OCI-LY3 (cell line): ENCODE data around the gene GMPS.
A peak's percentile ranks its signal among the peaks of the same experiment; 100 is the strongest.
"Not testable (repeated sequence)": the region's sequence is repeated elsewhere in the genome, so short reads cannot be mapped to it uniquely, and the experiment has no call there.

Experiments used
- H2AFZ ChIP-seq: fragments of 200-600, 300-600 bp; shearing (Covaris generic); 2 replicates; pipeline ENCODE4 v1.6.0; 2014; ENCODE audit warnings: antibody characterized with exemption, low read depth, low read length
- H3K27ac ChIP-seq: fragments of 200-600, 300-600 bp; sonication (generic); 2 replicates; pipeline ENCODE4 v1.5.1; 2014; ENCODE audit warnings: mild to moderate bottlenecking, low read length, moderate library complexity, mixed read lengths
- H3K27me3 ChIP-seq: fragments of 200-600, 300-600 bp; sonication (generic); 2 replicates; pipeline ENCODE4 v1.6.1; 2014; ENCODE audit warnings: low read depth, low read length, mixed read lengths
- H3K36me3 ChIP-seq: fragments of 200-600, 300-600 bp; sonication (generic); replicated peaks from 2 replicates; pipeline ENCODE3; 2014; ENCODE audit warnings: low read depth, low read length, mixed read lengths
- H3K4me1 ChIP-seq: fragments of 300-600, 200-600 bp; sonication (generic); 2 replicates; pipeline ENCODE4 v1.6.1; 2014; ENCODE audit warnings: low read length, mixed read lengths
- H3K4me2 ChIP-seq: fragments of 200-600, 300-600 bp; sonication (generic); 2 replicates; pipeline ENCODE4 v1.6.1; 2014; ENCODE audit warnings: low read length, mixed read lengths
- H3K4me3 ChIP-seq: fragments of 300-600, 200-600 bp; sonication (generic); 2 replicates; pipeline ENCODE4 v1.5.1; 2014; ENCODE audit warnings: antibody characterized with exemption, mild to moderate bottlenecking, low read length, moderate library complexity
- H3K79me2 ChIP-seq: fragments of 300-600, 200-600 bp; shearing (Covaris generic); 2 replicates; pipeline ENCODE4 v1.6.1; 2014; ENCODE audit warnings: mild to moderate bottlenecking, low read length, mixed read lengths
- H3K9ac ChIP-seq: fragments of 300-600, 200-600 bp; shearing (Covaris generic); 2 replicates; pipeline ENCODE4 v1.6.0; 2014; ENCODE audit warnings: mild to moderate bottlenecking, low read length, moderate library complexity
- H3K9me3 ChIP-seq: fragments of 200-600, 300-600 bp; shearing (Covaris generic); 2 replicates; pipeline ENCODE4 v1.6.1; 2014; ENCODE audit warnings: low read length, mixed read lengths; ENCODE audit not compliant: insufficient read depth
- H4K20me1 ChIP-seq: fragments of 200-600, 300-600 bp; sonication (generic); 2 replicates; pipeline ENCODE4 v1.6.1; 2016; ENCODE audit warnings: low read length, mixed read lengths; ENCODE audit not compliant: insufficient read depth
- CTCF ChIP-seq: fragments of 200-600, 300-600 bp; sonication (generic); IDR thresholded peaks from 2 replicates; pipeline ENCODE4 v1.5.1; 2014; ENCODE audit warnings: antibody characterized with exemption, low read length, low read depth
- EZH2phosphoT487 ChIP-seq: fragments of 200-600 bp; shearing (Covaris generic); IDR thresholded peaks from 2 replicates; pipeline ENCODE4 v1.6.1; 2018; ENCODE audit warnings: antibody characterized with exemption, mixed run types, low read depth

The GMPS gene

GRCh38 chr3:155870133-155870944 lies at the start of gene GMPS:
GMPS (plus strand) TSS chr3:155870650; CDS start chr3:155870871, 221 bp downstream.
- H3K79me2 ChIP-seq, result peaks cover 49% of the 10 kb centered on the region
- H3K27me3 ChIP-seq, result no peaks in the 10 kb centered on the region
- peaks cover 18% of the 10 kb centered on the region for H3K4me1 ChIP-seq
- H3K4me3 ChIP-seq, result peak within 1 kb of the TSS; percentile 99
- H4K20me1 ChIP-seq, result peaks cover 36% of the 10 kb centered on the region
- H3K36me3 ChIP-seq, result no peaks in the 10 kb centered on the region
- H2AFZ ChIP-seq, result peak within 1 kb of the TSS; percentile 88
- H3K27ac ChIP-seq, result peak within 1 kb of the TSS; percentile 76
- TF ChIP-seq CTCF (peak; percentile 37), EZH2phosphoT487 (no peak)
- peak within 1 kb of the TSS; percentile 95 for H3K4me2 ChIP-seq
- H3K9me3 ChIP-seq, result no peaks in the 10 kb centered on the region
- peak within 1 kb of the TSS; percentile 96 for H3K9ac ChIP-seq

GRCh38 chr3:155828490-155829098 lies 41.9 kb upstream of the GMPS start:
- not testable (repeated sequence) for H3K27me3 ChIP-seq, H3K4me3 ChIP-seq, H3K4me1 ChIP-seq, H3K9me3 ChIP-seq, H3K4me2 ChIP-seq, H3K9ac ChIP-seq, H3K27ac ChIP-seq, H3K79me2 ChIP-seq, H2AFZ ChIP-seq, H4K20me1 ChIP-seq
- peaks cover 13% of the 10 kb centered on the region for H3K36me3 ChIP-seq

GRCh38 chr3:155835341-155836071 lies 34.9 kb upstream of the GMPS start:
- no peak for TF ChIP-seq EZH2phosphoT487
- no peak for TF ChIP-seq CTCF
- Histone ChIP-seq H3K36me3 (peaks cover 9% of the 10 kb centered on the region), H2AFZ (no peak overlapping the region), H3K27ac (no peak overlapping the region), H3K9ac (no peak overlapping the region), H3K27me3 (no peaks in the 10 kb centered on the region), H4K20me1 (peaks cover 3% of the 10 kb centered on the region; the same call in 1 of the 2 replicates), H3K4me1 (peaks cover 9% of the 10 kb centered on the region), H3K79me2 (peaks cover 21% of the 10 kb centered on the region), H3K4me3 (no peak overlapping the region), H3K4me2 (no peak overlapping the region), H3K9me3 (no peaks in the 10 kb centered on the region)

- no peaks in the 10 kb centered on the region for H3K9me3 ChIP-seq
- H4K20me1 ChIP-seq, result peaks cover 33% of the 10 kb centered on the region
- peak overlapping the region; percentile 12 for H3K9ac ChIP-seq
- peak overlapping the region; percentile 50 for H3K4me2 ChIP-seq
- TF ChIP-seq EZH2phosphoT487, result no peak
- TF ChIP-seq CTCF, result no peak
- peak overlapping the region; percentile 55 for H3K4me3 ChIP-seq
- peak overlapping the region; percentile 67 for H3K27ac ChIP-seq
- peaks cover 13% of the 10 kb centered on the region for H3K36me3 ChIP-seq
- no peaks in the 10 kb centered on the region for H3K27me3 ChIP-seq
- peaks cover 28% of the 10 kb centered on the region for H3K4me1 ChIP-seq
- no peak overlapping the region for H2AFZ ChIP-seq
- H3K79me2 ChIP-seq, result peaks cover 76% of the 10 kb centered on the region
Measured at GRCh38 chr3:155843569-155843968, 26.9 kb upstream of the GMPS start.
